B cell (primary cell): Measurements from ENCODE around the gene ITPR2.
"Not testable (repeated sequence)": the region's sequence is repeated elsewhere in the genome, so short reads cannot be mapped to it uniquely, and the experiment has no call there.

Experiments
- CTCF ChIP-seq: fragments of 200-600 bp; IDR thresholded peaks from one replicate; pipeline ENCODE4 v1.8.0; 2022; ENCODE audit warnings: antibody characterized with exemption, mild to moderate bottlenecking
- EZH2 ChIP-seq: IDR thresholded peaks from 2 replicates; pipeline ENCODE4 v1.6.1; 2012; ENCODE audit warnings: borderline replicate concordance, low read depth, mild to moderate bottlenecking, moderate library complexity, low read length; ENCODE audit not compliant: insufficient read depth, poor library complexity, severe bottlenecking

- TF ChIP-seq CTCF, EZH2: not testable (repeated sequence)
Observed at GRCh38 chr12:26517320-26517719, 315.7 kb downstream of the ITPR2 start.
